LNCAP (cell line): Measurements from ENCODE around the gene RSU1.

Experiments
- TF ChIP-seq, protein P1 (sequence below): fragments of 450-650 bp; IDR thresholded peaks from 2 replicates; pipeline ENCODE4 v1.5.1; 2017; ENCODE audit warnings: mild to moderate bottlenecking

Gene RSU1

DNA sequence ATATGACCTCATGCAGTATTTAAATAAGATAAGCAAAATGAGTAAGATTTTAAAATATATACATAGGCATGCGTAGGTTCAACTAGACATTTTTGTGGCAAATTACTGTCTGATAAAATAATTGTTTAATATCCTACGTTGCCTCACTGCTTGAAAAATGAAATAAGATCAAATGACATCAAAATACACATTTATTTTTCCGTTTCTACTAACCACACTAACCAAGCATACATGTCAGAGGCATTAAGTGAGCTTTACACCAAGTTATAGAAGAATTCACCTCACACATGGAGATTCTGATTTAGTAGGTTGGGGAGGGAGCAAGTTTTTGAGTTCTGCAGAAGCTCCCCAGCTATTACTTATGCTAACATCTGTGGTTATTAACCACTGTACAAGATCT is 66.8 kb downstream of the RSU1 start:
- TF ChIP-seq, protein P1, sequence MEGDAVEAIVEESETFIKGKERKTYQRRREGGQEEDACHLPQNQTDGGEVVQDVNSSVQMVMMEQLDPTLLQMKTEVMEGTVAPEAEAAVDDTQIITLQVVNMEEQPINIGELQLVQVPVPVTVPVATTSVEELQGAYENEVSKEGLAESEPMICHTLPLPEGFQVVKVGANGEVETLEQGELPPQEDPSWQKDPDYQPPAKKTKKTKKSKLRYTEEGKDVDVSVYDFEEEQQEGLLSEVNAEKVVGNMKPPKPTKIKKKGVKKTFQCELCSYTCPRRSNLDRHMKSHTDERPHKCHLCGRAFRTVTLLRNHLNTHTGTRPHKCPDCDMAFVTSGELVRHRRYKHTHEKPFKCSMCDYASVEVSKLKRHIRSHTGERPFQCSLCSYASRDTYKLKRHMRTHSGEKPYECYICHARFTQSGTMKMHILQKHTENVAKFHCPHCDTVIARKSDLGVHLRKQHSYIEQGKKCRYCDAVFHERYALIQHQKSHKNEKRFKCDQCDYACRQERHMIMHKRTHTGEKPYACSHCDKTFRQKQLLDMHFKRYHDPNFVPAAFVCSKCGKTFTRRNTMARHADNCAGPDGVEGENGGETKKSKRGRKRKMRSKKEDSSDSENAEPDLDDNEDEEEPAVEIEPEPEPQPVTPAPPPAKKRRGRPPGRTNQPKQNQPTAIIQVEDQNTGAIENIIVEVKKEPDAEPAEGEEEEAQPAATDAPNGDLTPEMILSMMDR = no peak

DNA sequence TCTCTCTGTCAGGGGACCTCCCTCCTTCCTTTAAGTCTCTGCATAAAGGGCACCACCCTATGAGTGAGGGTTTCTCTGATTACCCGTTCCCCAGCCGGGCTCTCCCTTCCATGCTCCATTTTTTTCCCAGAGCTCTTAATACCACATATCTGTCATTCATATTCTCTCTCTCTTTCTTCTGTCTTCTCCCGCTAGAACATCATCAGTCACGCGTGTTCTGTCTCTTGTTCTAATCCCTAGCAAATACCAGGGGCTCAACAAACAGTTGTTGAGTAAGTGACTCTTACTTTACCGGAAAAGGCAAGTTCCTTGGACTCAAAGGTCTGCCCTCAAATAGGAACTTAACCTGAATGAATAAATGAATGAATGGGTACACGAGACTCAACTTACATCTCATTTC is 68.5 kb downstream of the RSU1 start:
- TF ChIP-seq, protein P1 = no peak

DNA sequence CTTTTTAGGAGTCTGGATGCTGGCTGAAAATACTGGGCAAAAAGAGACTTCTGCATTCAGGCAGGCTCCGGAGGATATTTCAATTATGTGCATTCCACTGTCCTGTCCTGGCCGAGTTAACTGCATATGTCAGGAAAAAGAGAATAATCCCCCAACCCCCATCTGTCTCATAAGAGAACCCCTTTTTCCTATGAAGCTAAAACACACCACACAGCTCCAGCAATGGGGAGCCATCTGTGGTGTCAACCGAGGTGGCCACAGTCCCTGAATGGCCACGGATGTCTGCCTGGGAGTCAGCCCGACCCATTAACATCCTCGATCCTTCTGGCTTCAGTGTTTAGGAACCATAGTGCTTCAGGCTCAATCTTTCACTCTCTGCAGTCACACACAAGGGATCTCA is 70.4 kb downstream of the RSU1 start:
- TF ChIP-seq, protein P1 = no peak

DNA sequence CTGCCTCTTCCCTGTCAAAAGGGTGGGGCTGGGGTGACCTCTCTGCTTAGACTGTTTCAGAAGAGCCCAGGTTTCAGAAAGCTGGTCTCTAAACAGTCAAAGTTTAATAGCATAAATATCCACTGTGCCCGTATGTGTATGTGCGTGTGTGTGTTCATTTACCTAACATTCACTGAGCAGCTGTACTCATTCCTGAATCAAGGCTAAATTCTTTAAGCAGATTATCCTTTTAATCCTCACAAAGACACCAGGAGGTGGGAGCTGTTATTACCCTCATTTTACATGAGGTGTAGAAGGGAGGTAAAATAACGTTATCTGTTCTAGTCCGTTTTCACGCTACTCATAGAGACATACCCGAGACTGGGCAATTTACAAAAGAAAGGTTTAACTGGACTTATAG is 72.2 kb downstream of the RSU1 start:
- TF ChIP-seq, protein P1 = no peak

DNA sequence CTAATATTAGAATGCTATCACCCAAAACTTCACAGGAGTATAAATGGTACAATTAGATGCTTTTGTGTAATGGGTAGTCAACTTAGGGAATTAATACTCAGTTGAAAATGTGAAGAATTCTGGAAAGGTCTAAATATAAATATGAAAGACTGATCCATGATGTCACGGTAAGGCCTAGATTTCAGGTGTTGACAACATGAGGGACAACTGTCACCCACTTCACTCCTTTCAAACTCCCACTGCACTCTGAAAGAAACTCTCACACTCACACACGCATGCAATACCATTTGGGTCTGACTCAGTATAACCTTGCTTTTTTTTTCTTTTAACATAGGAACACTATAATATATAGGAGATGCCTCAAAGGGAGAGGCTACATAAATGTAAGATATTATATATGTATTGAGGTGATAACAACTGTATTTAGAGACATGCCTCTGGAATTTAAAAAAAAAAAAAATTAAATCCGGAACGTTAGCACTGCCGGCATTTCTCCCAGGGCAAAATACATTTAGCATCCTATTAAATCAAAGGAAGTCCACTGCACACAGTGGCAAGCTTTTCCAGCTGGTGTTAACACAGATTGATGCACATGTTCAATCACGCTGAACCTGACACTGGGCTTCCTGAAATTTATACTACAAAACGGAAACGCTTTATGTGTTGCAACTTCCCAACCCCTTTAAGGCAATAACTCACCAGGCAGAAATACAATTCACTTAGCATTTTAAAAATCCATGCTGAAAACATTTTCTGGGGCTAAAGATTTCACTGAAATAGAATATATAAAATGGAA is 74.9 kb downstream of the RSU1 start:
- TF ChIP-seq, protein P1 = no peak

DNA sequence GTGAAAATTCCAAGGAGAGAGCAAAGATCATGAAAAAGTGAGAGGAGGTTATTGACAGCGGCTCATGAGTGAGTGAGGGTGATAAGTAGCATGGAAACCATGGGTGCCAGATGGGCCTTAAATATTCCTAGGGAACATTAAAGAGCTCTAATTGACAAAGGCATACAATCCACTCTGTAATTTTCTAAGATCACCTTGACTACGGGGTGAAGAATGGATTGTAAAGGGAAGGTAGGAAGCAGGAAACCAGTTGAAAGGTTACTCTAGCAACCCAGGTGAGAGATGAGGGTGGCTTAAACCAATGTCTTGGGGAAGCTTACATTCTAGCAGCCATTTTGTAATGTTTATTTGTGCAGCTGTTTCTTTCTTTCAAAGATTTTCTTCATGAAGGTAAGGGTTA is 75.7 kb downstream of the RSU1 start:
- TF ChIP-seq, protein P1 = no peak

DNA sequence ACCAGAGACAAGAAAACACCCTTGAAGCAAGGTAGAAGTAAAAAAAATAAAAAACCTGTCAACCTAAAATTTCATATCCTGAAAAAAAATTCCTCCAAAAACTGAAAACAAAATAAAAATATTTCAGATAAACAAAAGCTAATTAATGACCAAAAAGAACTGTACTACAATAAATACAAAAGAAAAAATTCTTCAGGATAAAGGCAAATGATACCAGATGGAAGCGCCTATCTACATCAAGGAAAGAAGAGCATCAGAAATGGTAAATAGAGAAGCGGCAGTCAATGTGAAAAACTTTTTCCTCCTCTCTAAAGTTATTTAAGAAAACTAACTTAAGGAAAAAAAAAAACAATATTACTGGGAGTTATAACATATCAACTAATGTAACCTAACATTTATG is 79.8 kb downstream of the RSU1 start:
- TF ChIP-seq, protein P1 = no peak

DNA sequence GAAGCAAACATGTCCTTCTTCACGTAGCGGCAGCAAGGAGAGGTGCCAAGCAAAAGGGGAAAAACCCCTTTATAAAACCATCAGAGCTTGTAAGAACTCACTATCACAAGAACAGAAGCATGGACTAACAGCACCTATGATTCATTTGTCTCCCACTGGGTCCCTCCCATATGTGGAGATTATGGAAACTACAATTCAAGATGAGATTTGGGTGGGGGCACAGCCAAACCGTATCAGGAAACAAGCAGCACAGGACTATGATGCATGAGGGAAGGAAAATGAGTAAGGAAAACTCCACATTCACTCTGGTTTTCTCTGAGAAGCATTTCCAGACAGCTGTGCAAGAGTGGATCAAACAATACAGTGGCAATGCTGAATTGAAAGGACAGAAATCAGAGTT is 81.6 kb downstream of the RSU1 start:
- TF ChIP-seq, protein P1 = no peak
